ENCODE data around the gene SOX15.

Gene SOX15

DNA sequence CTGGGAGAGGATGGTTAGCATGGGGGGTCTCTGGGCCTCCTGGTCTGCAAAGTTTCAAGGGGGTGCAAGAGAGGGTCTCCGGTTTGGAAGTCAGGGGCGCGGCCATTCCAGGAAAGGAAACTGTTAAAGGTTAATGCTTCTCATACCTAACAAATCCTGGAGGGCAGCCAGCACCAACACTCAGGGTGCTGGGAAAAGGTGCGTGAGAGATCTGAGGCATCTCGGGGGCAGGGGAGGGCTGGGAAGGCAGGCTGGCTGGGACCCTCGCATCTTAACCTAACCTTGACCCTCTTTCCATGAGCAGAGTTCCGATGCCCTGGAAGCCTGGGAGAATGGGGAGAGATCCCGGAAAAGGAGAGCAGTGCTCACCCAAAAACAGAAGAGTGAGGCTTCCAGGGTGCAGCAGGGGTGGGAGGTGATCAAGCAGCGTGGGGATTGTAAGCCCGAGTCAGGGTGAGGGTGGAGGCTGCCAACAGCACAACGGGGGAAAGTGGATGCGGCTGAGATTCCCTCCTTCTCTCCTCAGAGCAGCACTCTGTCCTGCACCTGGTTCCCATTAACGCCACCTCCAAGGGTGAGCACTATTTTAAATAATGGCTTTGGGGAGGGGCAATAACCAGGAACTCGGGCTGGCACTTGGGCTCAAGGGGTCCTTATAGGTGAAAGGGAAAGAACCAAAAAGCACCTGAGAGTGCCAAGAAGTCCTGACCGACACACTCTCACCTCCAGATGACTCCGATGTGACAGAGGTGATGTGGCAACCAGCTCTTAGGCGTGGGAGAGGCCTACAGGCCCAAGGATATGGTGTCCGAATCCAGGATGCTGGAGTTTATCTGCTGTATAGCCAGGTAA lies 30.3 kb downstream of the SOX15 start:
- FAIRE-seq (no peak), DNase-seq (ENCODE audit: extremely low spot score, insufficient read length, low read depth) (no peak)

- DNase-seq (ENCODE audit: extremely low spot score, insufficient read length, low read depth) = no peak
- peak; percentile 29 for FAIRE-seq
Measured at GRCh38 chr17:7558544-7559319, 31.2 kb downstream of the SOX15 start, which contains the start of gene TNFSF13. Gene TNFSF13, plus strand, starts transcription at chr17:7558750. Its CDS starts 290 bp downstream, at chr17:7559040.

DNA sequence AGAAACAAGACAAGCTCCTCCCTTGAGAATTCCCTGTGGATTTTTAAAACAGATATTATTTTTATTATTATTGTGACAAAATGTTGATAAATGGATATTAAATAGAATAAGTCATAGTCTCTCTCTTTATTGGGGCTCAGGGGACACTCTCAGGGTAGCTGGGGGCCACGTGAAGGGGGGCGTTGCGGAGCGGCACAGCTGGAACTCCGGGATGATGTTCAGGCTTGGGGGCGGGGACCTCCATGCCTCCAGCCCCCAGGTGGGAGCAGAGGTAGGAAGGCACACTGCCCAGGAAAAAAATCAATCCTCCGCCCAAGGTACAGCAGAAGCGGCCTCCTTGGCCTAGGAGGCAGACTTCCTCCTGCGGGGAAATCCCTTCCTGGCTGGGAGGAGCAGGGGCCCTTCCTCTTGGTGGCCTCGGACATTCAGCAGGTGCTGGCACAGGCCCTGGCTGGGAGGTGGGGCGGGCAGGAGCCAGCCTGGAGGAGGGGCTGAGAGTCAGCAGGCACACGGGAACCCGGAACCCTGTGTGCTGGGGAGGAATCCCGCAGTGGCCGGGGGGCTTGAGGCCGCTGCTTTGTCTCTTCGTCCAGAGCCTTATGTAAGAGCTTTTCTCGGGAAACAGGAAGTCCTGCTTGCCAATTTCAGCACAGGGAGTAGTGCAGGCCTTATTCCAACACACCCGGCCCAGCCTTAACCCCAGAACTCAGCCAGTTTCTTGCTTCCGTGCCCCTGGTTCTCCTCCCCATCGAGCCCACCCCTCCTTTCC lies 31.9 kb downstream of the SOX15 start:
- peak; percentile 95 for FAIRE-seq
- DNase-seq (ENCODE audit: extremely low spot score, insufficient read length, low read depth) = no peak

DNA sequence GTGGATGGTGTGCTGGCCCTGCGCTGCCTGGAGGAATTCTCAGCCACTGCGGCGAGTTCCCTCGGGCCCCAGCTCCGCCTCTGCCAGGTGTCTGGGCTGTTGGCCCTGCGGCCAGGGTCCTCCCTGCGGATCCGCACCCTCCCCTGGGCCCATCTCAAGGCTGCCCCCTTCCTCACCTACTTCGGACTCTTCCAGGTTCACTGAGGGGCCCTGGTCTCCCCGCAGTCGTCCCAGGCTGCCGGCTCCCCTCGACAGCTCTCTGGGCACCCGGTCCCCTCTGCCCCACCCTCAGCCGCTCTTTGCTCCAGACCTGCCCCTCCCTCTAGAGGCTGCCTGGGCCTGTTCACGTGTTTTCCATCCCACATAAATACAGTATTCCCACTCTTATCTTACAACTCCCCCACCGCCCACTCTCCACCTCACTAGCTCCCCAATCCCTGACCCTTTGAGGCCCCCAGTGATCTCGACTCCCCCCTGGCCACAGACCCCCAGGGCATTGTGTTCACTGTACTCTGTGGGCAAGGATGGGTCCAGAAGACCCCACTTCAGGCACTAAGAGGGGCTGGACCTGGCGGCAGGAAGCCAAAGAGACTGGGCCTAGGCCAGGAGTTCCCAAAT lies 32.6 kb downstream of the SOX15 start:
- DNase-seq (ENCODE audit: extremely low spot score, insufficient read length, low read depth) (no peak), FAIRE-seq (no peak)

GRCh38 chr17:7556627-7557026 lies 33.3 kb downstream of the SOX15 start:
- FAIRE-seq (no peak), DNase-seq (ENCODE audit: extremely low spot score, insufficient read length, low read depth) (no peak)

GRCh38 chr17:7555320-7555948 lies 34.5 kb downstream of the SOX15 start:
- FAIRE-seq (no peak), DNase-seq (ENCODE audit: extremely low spot score, insufficient read length, low read depth) (no peak)

DNA sequence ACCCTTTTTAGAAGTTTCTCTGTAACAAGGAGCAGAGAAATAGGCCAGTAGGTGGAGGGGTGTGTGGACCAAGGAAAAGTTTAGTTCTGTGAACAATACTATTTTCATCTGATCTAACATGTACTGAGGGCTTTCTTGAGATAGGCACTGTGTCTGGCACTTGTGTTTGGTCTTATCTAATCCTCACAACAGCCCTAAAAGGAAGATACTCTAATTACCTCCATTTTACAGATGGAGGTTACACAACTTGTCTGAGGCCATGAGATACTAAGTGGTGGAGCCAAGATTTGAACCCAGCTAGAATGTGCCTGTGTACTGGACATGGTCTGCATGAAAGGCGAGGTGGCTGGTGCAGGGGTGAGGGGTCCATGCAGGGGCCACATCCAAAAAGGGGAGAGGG lies 36.5 kb downstream of the SOX15 start:
- FAIRE-seq = peak; percentile 56

DNA sequence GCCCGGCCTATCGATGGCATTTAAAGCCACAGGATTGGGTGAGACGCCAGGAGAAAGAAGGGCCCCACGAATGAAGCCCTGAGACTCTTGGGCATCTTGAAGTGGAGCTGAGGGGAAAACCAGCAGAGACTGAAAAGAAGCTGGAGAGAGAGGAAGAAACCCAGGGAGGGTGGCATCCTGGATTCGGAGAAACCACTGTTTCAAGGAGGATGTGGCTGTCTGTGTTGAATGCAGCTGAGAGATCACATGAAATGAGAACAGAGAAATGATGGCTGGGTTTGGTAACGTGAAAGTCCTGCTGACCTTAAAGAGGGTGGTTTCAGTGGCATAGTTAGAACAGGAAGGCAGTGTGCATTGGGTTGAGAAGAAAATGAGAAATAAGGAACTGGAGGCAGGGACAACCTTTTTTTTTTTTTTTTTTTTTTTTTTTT lies 37.3 kb downstream of the SOX15 start:
- DNase-seq (ENCODE audit: extremely low spot score, insufficient read length, low read depth) = peak; percentile 57

More for the DNA sequence above, 36.5 kb downstream of the SOX15 start:
- no peak for DNase-seq (ENCODE audit: extremely low spot score, insufficient read length, low read depth)

GRCh38 chr17:7551396-7551795 lies 38.5 kb downstream of the SOX15 start:
- no peak for FAIRE-seq
- DNase-seq (ENCODE audit: extremely low spot score, insufficient read length, low read depth) = no peak

More for the DNA sequence above, 37.3 kb downstream of the SOX15 start:
- peak; percentile 97 for FAIRE-seq

DNA sequence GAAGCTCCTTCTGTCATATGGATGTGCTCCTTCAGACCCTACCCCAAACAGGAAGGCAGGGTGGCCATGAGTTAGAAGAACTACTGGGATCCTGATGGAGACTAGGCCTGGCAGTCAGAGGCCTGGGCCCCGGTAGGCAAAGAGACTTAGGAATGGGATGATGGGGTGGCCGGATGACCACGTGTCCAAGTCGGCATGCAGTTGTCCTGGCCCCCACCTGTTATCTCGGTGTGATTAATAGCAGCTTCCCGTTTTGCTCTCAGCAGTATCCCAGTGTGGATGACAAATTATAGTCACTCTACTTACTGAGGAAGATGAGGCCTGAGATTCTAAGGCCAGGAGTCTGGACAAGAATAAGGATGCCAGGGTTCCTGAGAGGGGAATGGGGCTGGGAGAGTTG lies 39.5 kb downstream of the SOX15 start:
- FAIRE-seq (no peak), DNase-seq (ENCODE audit: extremely low spot score, insufficient read length, low read depth) (no peak)

- DNase-seq (ENCODE audit: extremely low spot score, insufficient read length, low read depth) = no peak
- FAIRE-seq = peak; percentile 41
Measured at GRCh38 chr17:7549401-7550055, 40.4 kb downstream of the SOX15 start.

DNA sequence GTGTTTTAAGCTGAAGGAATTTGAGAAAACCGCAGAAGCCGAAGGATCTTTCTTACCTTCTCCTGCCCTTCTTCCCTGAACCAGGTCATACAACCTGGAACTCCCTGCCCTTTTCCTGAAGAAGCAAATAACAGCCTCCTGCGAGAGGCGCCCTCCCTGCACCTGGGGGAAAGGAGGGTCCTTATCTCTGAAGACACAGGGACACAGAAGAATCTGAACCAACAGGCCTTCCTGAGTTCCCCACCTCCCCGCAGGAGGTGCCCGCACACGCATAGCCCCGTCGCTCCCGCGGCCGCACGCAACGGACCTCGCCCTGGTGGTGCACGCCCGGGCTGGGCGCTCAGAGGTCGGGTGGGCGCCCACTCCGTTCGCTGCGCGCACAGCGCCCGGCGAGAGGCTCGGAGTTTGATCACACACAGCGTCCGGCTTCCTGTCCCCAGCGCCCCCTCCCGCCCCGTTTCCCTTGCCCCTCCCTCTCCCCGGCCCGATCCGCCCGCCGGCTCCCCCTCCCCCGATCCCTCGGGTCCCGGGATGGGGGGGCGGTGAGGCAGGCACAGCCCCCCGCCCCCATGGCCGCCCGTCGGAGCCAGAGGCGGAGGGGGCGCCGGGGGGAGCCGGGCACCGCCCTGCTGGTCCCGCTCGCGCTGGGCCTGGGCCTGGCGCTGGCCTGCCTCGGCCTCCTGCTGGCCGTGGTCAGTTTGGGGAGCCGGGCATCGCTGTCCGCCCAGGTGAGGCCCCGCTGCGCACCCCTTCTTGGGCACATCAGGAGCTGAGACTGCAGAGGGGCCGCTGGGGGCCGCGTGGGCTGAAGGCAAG lies 41.1 kb downstream of the SOX15 start, which contains the start of gene TNFSF12:
Gene TNFSF12 (plus strand): TSS at position 474 of the 816 bp plus-strand sequence. CDS start 96 bp downstream, at position 570.
- DNase-seq (ENCODE audit: extremely low spot score, insufficient read length, low read depth) = no peak

GRCh38 chr17:7544911-7545310 lies 45.0 kb downstream of the SOX15 start:
- FAIRE-seq (no peak), DNase-seq (ENCODE audit: extremely low spot score, insufficient read length, low read depth) (no peak)

More for the DNA sequence above, 41.1 kb downstream of the SOX15 start, which contains the start of gene TNFSF12:
- no peak for FAIRE-seq

DNA sequence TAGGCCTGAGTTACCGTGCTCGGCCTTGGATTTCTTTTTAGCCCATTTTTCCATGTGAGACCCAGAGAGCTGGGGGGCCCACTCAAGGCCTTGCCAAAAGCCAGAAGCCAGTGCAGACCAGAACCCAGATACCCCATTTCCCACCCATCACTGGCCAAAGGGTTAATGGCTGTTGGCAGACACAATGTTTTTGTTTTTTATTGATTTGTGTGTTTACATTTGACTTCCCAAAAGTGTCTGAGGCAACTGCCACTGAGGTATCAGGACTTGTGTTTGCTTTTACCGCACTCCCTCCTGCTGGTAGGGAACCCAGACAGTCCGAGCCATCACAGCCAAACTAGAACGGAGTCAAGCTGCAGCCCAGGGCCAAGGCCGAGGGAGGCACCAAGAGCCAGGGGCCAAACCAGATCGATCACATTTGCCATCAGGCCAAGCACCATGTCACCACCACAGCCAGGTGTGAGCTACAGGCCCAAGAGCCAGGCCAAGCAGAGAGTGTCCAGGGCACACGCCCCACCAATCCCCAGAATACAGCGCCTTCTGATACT lies 48.7 kb downstream of the SOX15 start:
- FAIRE-seq (no peak), DNase-seq (ENCODE audit: extremely low spot score, insufficient read length, low read depth) (no peak)

DNA sequence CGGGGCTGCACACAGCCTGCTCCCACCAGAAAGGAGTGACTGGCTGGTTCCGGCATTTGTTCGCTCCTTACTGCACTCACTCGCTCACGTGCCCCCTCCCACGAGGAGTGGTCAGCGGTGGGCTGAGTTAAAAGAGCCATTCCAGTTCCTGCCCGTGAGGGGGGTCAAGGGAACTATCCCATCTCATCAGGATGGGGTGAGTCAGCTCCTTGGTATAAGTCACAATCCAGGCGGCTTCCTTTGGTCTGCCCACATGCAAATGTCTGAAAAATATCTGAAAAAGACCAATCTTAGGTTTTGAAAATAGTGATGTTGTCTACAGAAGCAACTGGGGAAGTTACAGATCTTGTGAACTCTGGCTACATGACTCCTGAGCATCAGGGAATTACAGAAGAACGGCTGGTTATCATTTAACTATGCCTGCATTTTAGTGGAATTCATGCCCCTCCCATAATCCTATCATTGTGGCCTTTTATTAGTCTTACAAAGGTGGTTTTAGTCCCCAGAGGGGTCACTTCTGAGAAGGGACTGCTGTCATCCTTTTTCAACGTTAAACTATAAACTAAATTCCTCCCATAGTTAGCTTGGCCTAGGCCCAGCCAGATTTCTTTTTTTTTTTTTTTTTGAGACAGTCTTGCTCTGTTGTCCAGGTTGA lies 50.9 kb downstream of the SOX15 start:
- FAIRE-seq = no peak

More for the DNA sequence above, 50.9 kb downstream of the SOX15 start:
- no peak for DNase-seq (ENCODE audit: extremely low spot score, insufficient read length, low read depth)
